Subcutaneous abdominal adipose tissue (tissue), 5 donors: ENCODE data around the gene ZFP42.

Experiments
- H3K27ac ChIP-seq: one replicate; pipeline ENCODE4 v1.7.0; 2013; ENCODE audit warnings: low read depth, mild to moderate bottlenecking, inconsistent platforms, low read length, moderate library complexity
- H3K27me3 ChIP-seq, 5 donors: one replicate each; pipeline ENCODE4 v1.7.0; 2013; ENCODE audit warnings: low read length in 5 of 5, inconsistent platforms in 1 of 5; ENCODE audit not compliant: control insufficient read depth in 5 of 5, insufficient read depth in 4 of 5
- H3K36me3 ChIP-seq, 5 donors: one replicate each; pipeline ENCODE4 v1.7.0; 2013; ENCODE audit warnings: low read length in 5 of 5; ENCODE audit not compliant: control insufficient read depth in 5 of 5, insufficient read depth in 5 of 5
- H3K4me1 ChIP-seq, 5 donors: one replicate each; pipeline ENCODE4 v1.7.0; 2013; ENCODE audit warnings: low read length in 5 of 5, mild to moderate bottlenecking in 3 of 5, moderate library complexity in 1 of 5; ENCODE audit not compliant: control insufficient read depth in 5 of 5, insufficient read depth in 5 of 5
- H3K4me3 ChIP-seq, 5 donors: one replicate each; pipeline ENCODE4 v1.7.0; 2013; ENCODE audit warnings: low read length in 5 of 5, low read depth in 1 of 5
- H3K9ac ChIP-seq, 5 donors: one replicate each; pipeline ENCODE4 v1.7.0; 2013; ENCODE audit warnings: low read length in 5 of 5, mild to moderate bottlenecking in 4 of 5, moderate library complexity in 3 of 5
- H3K9me3 ChIP-seq, 5 donors: one replicate each; pipeline ENCODE4 v1.7.0; 2013; ENCODE audit warnings: low read length in 5 of 5; ENCODE audit not compliant: control insufficient read depth in 5 of 5
- donor health status: healthy.
- donor health status: healthy.
- donor health status: healthy.
- donor health status: healthy.
- donor health status: healthy.

ZFP42 gene

DNA sequence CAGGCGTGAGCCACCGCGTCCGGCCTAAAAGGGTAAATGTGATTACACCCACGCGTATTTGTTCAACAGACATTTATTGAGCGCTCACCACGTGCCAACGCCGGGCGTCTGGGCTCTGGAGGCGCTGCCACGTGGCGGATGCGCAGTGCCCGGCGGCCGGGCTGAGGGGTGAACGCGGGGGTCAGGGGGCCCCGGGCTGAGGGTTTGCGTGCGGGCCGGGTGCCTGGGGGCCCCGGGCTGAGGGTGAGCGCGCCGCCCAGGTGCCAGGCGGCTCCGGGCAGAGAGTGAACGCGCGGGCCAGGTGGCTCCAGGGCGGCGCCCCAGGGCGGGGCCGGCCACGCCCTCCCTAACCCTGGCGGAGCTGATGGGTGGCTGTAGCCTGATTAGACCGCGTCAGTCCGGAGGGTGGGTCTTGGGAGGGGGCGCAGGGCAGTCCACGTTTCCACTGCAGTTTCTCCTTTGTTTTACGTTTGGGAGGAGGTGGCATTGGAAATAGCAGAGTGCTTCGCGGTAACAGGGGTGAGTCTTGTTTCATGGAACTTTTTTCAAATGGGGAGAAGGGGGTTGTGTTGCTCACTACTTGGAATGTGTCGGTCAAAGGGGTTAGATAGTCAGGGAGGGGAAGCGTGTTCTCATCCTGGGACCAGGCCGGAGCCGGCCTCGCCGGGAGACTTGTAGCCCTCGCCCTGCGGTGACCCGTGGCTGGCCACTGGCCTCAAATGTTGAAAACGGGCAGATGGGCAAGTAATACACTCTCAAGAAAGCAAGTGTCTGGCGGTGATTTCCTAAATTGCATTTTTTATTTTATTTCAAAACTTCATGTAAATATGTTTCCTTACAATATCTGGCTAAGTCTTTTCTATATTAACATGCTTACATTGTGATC, at the start of gene ZFP42:
Gene ZFP42, plus strand, starts transcription at position 450 of the 886 bp plus-strand sequence. CDS start 7,037 bp downstream, outside the sequence.
- Histone ChIP-seq H3K9ac (no peak within 1 kb of the TSS), H3K4me1 (no peaks in the 10 kb centered on the region), H3K27ac (no peak within 1 kb of the TSS), H3K27me3 (peaks cover 0 to 12% (median 8%) of the 10 kb centered on the region in 5 donors), H3K36me3 (no peaks in the 10 kb centered on the region), H3K4me3 (no peak within 1 kb of the TSS), H3K9me3 (peaks cover 0 to 6% (median 0%) of the 10 kb centered on the region in 5 donors)

DNA sequence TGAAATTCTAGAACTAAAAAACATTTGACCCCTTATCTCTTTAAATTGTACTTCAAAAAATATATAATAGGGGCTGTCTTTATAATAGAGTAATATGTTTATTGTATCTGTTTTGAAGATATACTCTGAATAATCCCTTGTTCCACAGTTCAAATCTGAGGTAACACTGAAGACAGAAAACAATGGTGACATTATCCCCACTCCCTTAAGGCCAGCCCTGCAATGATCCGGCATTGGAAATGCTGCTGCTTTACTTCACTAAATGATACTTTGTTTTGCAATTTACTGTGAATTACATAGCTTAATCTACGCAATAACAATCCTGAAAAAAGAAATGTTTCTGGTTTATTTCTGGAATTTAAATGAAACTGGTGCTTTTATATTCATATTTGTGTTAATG, 34.4 kb upstream of the ZFP42 start:
- H3K36me3 ChIP-seq: no peaks in the 10 kb centered on the region
- H3K4me3 ChIP-seq: no peak overlapping the region
- H3K27ac ChIP-seq: no peak overlapping the region
- H3K4me1 ChIP-seq: no peaks in the 10 kb centered on the region
- H3K9me3 ChIP-seq: no peaks in the 10 kb centered on the region
- no peak overlapping the region for H3K9ac ChIP-seq
- no peaks in the 10 kb centered on the region for H3K27me3 ChIP-seq

DNA sequence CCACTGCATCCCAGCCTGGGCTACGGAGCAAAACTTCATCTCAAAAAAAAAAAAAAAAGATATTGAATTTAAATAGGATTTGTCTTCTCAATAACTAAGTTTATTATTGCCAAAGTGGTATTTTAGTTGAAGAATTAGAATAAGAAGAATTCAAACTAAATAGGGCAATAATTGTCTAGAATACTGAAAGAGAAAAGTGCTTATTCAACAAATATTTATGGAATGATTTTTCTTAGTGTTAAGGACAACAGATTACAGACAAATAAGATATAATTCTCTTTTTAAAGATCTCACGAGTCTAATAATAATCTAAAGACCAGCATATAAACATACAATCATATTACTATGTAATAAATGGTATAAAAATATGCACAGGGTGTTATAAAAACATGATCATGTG, 33.6 kb upstream of the ZFP42 start:
- H3K27me3 ChIP-seq: no peaks in the 10 kb centered on the region
- H3K4me3 ChIP-seq: no peak overlapping the region
- no peaks in the 10 kb centered on the region for H3K4me1 ChIP-seq
- no peak overlapping the region for H3K27ac ChIP-seq
- no peak overlapping the region for H3K9ac ChIP-seq
- H3K9me3 ChIP-seq: no peaks in the 10 kb centered on the region
- H3K36me3 ChIP-seq: no peaks in the 10 kb centered on the region

DNA sequence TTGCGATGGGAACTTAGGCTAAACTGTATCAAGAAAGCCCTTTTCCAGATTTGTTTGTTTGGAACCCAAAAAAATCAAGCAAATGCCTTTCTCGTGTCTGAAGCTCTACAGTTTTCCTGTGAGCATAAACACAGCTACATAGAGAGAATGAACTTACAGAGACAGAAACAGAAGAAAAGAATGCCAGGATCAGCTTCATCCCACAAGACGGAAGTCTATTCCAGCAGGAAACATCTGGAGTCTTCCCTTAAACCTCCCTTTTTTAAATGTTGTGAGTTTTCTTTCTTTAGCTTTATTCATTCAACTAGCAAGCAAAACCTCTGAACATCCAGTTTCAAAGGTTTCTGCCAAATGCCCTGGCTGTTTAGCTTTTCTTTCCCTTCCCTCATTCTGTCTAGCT, 32.6 kb upstream of the ZFP42 start:
- no peak overlapping the region for H3K9ac ChIP-seq
- H3K27me3 ChIP-seq: no peaks in the 10 kb centered on the region
- no peaks in the 10 kb centered on the region for H3K36me3 ChIP-seq
- no peaks in the 10 kb centered on the region for H3K4me1 ChIP-seq
- no peaks in the 10 kb centered on the region for H3K9me3 ChIP-seq
- no peak overlapping the region for H3K27ac ChIP-seq
- H3K4me3 ChIP-seq: no peak overlapping the region

DNA sequence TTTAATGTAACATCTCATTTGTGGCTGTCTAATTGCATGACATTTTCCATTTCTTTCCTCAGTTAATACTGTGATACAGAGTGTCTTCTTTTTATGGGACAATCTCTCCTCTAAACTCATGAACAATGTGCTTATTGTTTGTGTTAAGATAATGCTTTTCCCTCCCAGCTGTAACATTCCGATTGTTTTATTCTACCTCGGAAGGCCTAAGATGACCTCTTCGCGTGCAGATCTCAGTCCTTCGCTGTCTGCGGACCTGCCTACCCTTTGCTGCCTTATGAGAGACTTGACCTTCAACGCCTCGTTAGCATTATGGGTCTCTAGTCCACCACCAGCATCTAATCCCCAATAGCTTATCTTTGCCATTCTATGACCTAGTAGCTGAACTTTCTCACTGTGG, 29.8 kb upstream of the ZFP42 start:
- no peaks in the 10 kb centered on the region for H3K36me3 ChIP-seq
- H3K4me3 ChIP-seq: no peak overlapping the region
- H3K4me1 ChIP-seq: no peaks in the 10 kb centered on the region
- no peaks in the 10 kb centered on the region for H3K9me3 ChIP-seq
- H3K9ac ChIP-seq: no peak overlapping the region
- H3K27me3 ChIP-seq: no peaks in the 10 kb centered on the region
- no peak overlapping the region for H3K27ac ChIP-seq

DNA sequence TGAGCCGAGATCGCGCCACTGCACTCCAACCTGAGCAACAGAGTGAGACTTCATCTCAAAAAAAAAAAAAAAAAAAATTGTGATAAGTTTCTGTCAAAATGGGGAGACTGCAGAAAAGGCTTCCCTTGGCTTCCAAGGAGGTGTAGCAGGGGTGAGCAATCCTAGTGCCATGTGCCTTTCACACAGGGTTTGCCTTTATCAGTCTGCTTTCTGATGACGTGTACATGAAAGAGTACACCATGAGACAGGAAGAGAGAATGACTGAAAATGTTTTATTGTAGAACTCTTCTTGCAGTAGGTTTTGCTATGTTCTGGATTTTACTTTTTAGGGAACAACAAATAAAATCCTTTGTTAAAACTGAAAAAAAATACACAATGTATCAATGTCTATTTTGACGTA, 23.4 kb upstream of the ZFP42 start:
- Histone ChIP-seq H3K4me3 (no peak overlapping the region), H3K9me3 (peaks cover 0 to 3% (median 0%) of the 10 kb centered on the region in 5 donors), H3K27me3 (no peaks in the 10 kb centered on the region), H3K36me3 (no peaks in the 10 kb centered on the region), H3K4me1 (no peaks in the 10 kb centered on the region), H3K9ac (no peak overlapping the region), H3K27ac (no peak overlapping the region)

DNA sequence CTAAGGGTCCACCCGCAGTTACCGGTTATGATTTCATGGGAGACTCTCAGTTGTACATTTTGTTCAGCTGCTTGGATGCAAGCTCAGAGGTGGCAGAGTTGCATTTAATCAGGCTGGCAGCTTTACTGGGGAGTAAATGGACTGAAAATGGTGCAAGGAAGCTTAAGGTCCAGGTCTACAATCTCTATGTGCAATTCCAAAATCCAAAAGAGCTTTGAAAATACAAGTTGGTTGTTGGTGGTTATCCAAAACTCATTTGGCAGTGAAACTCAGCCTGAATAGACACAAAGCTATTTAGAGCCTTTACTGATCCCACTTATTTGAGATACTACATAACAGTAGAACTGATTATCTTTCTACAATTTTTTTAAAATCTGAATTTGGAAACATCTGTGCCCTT, 11.8 kb upstream of the ZFP42 start:
- no peak overlapping the region for H3K9ac ChIP-seq
- no peak overlapping the region for H3K27ac ChIP-seq
- H3K27me3 ChIP-seq: no peaks in the 10 kb centered on the region
- H3K9me3 ChIP-seq: no peaks in the 10 kb centered on the region
- H3K36me3 ChIP-seq: no peaks in the 10 kb centered on the region
- no peaks in the 10 kb centered on the region for H3K4me1 ChIP-seq
- no peak overlapping the region for H3K4me3 ChIP-seq

DNA sequence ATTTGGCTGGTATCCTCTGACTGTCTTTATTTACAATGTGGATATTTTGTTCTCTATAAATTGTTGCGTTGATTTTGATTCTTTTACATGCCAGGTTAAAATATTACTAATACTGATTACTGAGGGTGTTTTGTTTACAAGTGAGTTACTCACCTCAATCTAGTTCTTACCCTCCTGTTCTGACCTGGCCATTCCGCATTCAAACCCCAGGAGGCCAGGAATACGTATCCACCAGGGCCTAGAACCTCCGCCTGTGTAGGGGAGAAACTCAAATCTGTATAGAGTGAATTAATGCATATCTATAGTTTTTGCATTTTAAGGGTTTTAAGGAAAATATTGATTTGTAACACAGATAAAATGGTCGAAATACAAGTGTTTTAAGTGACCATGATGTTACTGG, 2.6 kb upstream of the ZFP42 start:
- Histone ChIP-seq H3K9ac (no peak overlapping the region), H3K9me3 (peaks cover 0 to 6% (median 0%) of the 10 kb centered on the region in 5 donors), H3K4me1 (no peaks in the 10 kb centered on the region), H3K4me3 (no peak overlapping the region), H3K36me3 (no peaks in the 10 kb centered on the region), H3K27me3 (peaks cover 0 to 12% (median 8%) of the 10 kb centered on the region in 5 donors), H3K27ac (no peak overlapping the region)

DNA sequence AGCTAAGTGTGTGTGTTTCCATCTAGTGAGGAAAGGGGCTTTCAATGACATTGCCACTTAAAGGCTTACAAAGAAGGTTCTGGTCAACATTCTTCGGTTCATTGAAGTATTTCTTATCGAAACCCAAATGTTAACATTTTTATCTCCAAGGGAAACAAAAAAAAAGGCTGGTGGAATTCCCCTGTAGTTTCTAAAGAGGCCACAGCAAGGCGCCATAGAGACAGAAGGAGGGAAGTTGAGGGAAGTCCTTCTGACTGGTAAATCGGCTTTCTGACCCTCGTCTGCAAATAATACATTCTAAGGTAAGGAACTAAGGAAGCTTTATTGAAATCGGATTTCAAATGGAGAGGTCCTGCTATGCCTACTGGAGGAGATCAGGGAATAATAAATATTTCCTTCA, 1.7 kb upstream of the ZFP42 start:
- Histone ChIP-seq H3K9me3 (peaks cover 0 to 6% (median 0%) of the 10 kb centered on the region in 5 donors), H3K27me3 (peaks cover 0 to 12% (median 8%) of the 10 kb centered on the region in 5 donors), H3K4me1 (no peaks in the 10 kb centered on the region), H3K27ac (no peak overlapping the region), H3K36me3 (no peaks in the 10 kb centered on the region), H3K4me3 (no peak overlapping the region), H3K9ac (no peak overlapping the region)

DNA sequence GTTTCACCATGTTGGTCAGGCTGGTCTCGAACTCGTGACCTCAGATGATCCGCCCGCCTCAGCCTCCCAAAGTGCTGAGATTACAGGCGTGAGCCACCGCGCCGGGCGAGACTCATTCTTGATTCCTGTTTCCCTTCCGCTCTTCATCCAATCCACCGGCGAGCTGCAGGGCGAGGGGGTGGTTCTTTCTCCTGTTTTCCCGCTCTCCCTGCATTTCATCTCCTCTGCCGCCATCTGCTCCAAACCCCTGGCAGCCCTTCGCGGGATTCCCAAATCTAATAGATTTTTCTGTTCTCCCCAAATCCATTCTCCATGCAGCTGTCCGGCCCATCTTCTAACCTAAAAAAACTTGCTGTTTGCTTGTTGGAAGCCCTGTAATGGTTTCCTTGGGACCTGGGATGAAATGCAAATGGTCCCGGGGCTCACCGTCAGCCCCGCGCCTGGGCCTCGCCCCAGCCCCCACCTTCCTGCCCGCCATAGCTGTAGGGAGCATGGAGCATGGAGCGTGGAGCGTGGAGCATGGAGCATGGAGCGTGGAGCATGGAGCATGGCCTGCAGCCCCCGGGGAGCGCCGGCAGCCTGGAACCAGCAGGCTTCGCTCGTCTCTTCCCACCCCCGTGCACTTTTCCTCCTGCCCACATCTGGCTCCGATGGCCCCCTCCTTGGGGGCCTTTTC, 1.1 kb downstream of the ZFP42 start:
- Histone ChIP-seq H3K4me3 (no peak overlapping the region), H3K36me3 (no peaks in the 10 kb centered on the region), H3K9ac (no peak overlapping the region), H3K9me3 (peaks cover 0 to 6% (median 0%) of the 10 kb centered on the region in 5 donors), H3K27ac (no peak overlapping the region), H3K27me3 (peaks cover 0 to 12% (median 8%) of the 10 kb centered on the region in 5 donors), H3K4me1 (no peaks in the 10 kb centered on the region)
